ENCODE data around the gene PTGFRN.

DNA sequence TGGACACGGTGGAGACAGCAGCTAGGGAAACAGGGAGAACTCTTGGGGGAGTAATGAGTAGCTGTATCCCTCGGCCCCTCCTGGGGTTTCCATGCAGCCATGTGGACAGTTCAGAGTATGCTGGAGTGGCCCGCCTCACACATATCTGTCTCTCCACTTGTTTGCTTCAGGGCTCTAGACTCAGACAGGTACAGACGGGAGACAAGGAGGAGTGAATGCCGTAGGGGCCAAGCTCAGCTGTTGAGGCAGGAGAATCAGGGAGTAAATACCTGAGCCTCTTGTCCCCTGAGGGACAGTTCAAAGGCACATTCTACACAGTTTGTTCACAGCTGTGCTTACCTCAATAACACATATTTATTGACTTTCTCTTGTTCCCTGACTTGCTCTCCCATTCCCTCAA lies 7.7 kb upstream of the PTGFRN start:
- TF ChIP-seq, protein P1, sequence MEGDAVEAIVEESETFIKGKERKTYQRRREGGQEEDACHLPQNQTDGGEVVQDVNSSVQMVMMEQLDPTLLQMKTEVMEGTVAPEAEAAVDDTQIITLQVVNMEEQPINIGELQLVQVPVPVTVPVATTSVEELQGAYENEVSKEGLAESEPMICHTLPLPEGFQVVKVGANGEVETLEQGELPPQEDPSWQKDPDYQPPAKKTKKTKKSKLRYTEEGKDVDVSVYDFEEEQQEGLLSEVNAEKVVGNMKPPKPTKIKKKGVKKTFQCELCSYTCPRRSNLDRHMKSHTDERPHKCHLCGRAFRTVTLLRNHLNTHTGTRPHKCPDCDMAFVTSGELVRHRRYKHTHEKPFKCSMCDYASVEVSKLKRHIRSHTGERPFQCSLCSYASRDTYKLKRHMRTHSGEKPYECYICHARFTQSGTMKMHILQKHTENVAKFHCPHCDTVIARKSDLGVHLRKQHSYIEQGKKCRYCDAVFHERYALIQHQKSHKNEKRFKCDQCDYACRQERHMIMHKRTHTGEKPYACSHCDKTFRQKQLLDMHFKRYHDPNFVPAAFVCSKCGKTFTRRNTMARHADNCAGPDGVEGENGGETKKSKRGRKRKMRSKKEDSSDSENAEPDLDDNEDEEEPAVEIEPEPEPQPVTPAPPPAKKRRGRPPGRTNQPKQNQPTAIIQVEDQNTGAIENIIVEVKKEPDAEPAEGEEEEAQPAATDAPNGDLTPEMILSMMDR (conservative IDR thresholded peaks at IDR 0.05; ENCODE audit: low read length) = no peak
- TF ChIP-seq EZH2phosphoT487 (IDR thresholded peaks at IDR 0.05; ENCODE audit: borderline replicate concordance, low read depth, low read length) = no peak
